Vagina (tissue), 2 donors: ENCODE data around the gene CFAP221.

Experiments
- CTCF ChIP-seq, 3 experiments: fragments of 450-650 bp in 2 of 3; fragments of 200-600 bp in 1 of 3; sonication (generic) in 1 of 3; IDR thresholded peaks; one replicate each; pipeline ENCODE4 v1.5.1; 2017 to 2019; ENCODE audit warnings: antibody characterized with exemption in 3 of 3, mild to moderate bottlenecking in 2 of 3, moderate library complexity in 2 of 3
- POLR2AphosphoS5 ChIP-seq, 2 donors: sonication (generic); formaldehyde crosslinking; IDR thresholded peaks; one replicate each; pipeline ENCODE4 v1.9.0; 2017; ENCODE audit warnings: antibody characterized with exemption in 2 of 2, mild to moderate bottlenecking in 2 of 2, low read depth in 1 of 2; ENCODE audit not compliant: insufficient read depth in 1 of 2

GRCh38 chr2:119580550-119581072 lies 36.4 kb downstream of the CFAP221 start:
- no peak for TF ChIP-seq CTCF (IDR thresholded peaks at IDR 0.05)
- TF ChIP-seq POLR2AphosphoS5 (IDR thresholded peaks at IDR 0.05; ENCODE audit: insufficient read depth in 1 of 2, low read depth in 1 of 2): no peak
